Liver (tissue), 3 donors: ENCODE data around the gene NUP155.

Experiments used
- CTCF ChIP-seq: fragments of 150-350 bp; IDR thresholded peaks from 2 replicates; pipeline ENCODE4 v1.5.1; 2017; ENCODE audit warnings: improper control_type of control experiment, low read depth, low read length; ENCODE audit not compliant: missing input control
- EGR1 ChIP-seq, 2 donors: IDR thresholded peaks; 2 replicates each; pipeline ENCODE4 v1.6.1; 2016 to 2018; ENCODE audit warnings: antibody characterized with exemption in 2 of 2, low read depth in 2 of 2
- MAX ChIP-seq: IDR thresholded peaks from 2 replicates; pipeline ENCODE4 v1.6.1; 2016; ENCODE audit warnings: antibody characterized with exemption
- RAD21 ChIP-seq, 2 donors: IDR thresholded peaks; 2 replicates each; pipeline ENCODE4 v1.6.1; 2016; ENCODE audit warnings: antibody characterized with exemption in 2 of 2, mild to moderate bottlenecking in 2 of 2
- SP1 ChIP-seq: IDR thresholded peaks from 2 replicates; pipeline ENCODE4 v1.6.1; 2018; ENCODE audit warnings: antibody characterized with exemption, mild to moderate bottlenecking
- TAF1 ChIP-seq: conservative IDR thresholded peaks from 2 replicates; pipeline ENCODE4 v1.6.1; 2016; ENCODE audit warnings: antibody characterized with exemption, mild to moderate bottlenecking
- YY1 ChIP-seq: IDR thresholded peaks from 2 replicates; pipeline ENCODE4 v1.6.1; 2016; ENCODE audit warnings: antibody characterized with exemption, mild to moderate bottlenecking
- ZBTB33 ChIP-seq: IDR thresholded peaks from 2 replicates; pipeline ENCODE4 v1.6.1; 2016; ENCODE audit warnings: antibody characterized with exemption
- TF ChIP-seq, protein P1 (sequence below): IDR thresholded peaks from 2 replicates; pipeline ENCODE4 v1.6.1; 2016; ENCODE audit warnings: antibody characterized with exemption
- TF ChIP-seq, protein P2 (sequence below): IDR thresholded peaks from 2 replicates; pipeline ENCODE4 v1.6.1; 2016; ENCODE audit warnings: antibody characterized with exemption, mild to moderate bottlenecking
- donor health status: healthy.
- donor health status: healthy.

DNA sequence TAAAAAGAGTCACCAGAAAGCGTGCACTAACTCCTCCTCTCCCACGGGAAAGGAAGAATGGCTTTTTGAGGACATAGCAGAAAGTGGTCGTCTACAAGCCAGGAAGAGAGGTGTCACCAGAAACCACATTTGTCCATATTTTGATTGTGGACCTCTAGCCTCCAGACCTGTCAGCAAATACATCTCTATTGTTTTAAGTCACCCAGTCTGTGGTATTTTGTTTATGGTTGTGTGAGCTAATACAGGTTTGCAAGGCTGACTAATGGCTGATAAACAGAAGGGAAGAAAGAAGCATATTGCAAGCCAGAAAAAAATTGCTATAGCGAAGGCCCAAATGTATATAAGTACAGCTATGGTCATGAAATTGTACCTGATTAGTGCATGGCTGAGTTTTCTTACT is 29.6 kb upstream of the NUP155 start:
- TF ChIP-seq CTCF (no peak), SP1 (no peak), TAF1 (no peak), RAD21 (IDR thresholded peaks at IDR 0.05) (no peak), ZBTB33 (no peak), MAX (no peak), EGR1 (IDR thresholded peaks at IDR 0.05; ENCODE audit: low read depth in 2 of 2) (no peak), YY1 (no peak)
- TF ChIP-seq, protein P1, sequence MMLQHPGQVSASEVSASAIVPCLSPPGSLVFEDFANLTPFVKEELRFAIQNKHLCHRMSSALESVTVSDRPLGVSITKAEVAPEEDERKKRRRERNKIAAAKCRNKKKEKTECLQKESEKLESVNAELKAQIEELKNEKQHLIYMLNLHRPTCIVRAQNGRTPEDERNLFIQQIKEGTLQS = no peak
- TF ChIP-seq, protein P2, sequence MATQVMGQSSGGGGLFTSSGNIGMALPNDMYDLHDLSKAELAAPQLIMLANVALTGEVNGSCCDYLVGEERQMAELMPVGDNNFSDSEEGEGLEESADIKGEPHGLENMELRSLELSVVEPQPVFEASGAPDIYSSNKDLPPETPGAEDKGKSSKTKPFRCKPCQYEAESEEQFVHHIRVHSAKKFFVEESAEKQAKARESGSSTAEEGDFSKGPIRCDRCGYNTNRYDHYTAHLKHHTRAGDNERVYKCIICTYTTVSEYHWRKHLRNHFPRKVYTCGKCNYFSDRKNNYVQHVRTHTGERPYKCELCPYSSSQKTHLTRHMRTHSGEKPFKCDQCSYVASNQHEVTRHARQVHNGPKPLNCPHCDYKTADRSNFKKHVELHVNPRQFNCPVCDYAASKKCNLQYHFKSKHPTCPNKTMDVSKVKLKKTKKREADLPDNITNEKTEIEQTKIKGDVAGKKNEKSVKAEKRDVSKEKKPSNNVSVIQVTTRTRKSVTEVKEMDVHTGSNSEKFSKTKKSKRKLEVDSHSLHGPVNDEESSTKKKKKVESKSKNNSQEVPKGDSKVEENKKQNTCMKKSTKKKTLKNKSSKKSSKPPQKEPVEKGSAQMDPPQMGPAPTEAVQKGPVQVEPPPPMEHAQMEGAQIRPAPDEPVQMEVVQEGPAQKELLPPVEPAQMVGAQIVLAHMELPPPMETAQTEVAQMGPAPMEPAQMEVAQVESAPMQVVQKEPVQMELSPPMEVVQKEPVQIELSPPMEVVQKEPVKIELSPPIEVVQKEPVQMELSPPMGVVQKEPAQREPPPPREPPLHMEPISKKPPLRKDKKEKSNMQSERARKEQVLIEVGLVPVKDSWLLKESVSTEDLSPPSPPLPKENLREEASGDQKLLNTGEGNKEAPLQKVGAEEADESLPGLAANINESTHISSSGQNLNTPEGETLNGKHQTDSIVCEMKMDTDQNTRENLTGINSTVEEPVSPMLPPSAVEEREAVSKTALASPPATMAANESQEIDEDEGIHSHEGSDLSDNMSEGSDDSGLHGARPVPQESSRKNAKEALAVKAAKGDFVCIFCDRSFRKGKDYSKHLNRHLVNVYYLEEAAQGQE = no peak
